HG03342 (cell line): ENCODE data around the gene LAMA3.

Experiments used
- ATAC-seq: cut with Tn5 transposase; IDR thresholded peaks from one replicate; pipeline ENCODE4 v1.9.1; 2021; ENCODE audit warnings: mild to moderate bottlenecking, moderate library complexity; ENCODE audit not compliant: unreplicated experiment

The LAMA3 gene

GRCh38 chr18:23870676-23871380 lies 181.6 kb downstream of the LAMA3 start:
- no peak for ATAC-seq

- peak; percentile 87 for ATAC-seq
Observed at GRCh38 chr18:23871410-23871809, 182.2 kb downstream of the LAMA3 start.

- ATAC-seq, result no peak
Observed at GRCh38 chr18:23872701-23873550, 183.7 kb downstream of the LAMA3 start.

GRCh38 chr18:23875966-23876895 lies 187.0 kb downstream of the LAMA3 start:
- no peak for ATAC-seq

GRCh38 chr18:23876921-23877320 lies 187.7 kb downstream of the LAMA3 start:
- ATAC-seq, result no peak

- ATAC-seq, result no peak
Observed at GRCh38 chr18:23877371-23877770, 188.1 kb downstream of the LAMA3 start.

- ATAC-seq, result no peak
Observed at GRCh38 chr18:23878336-23878900, 189.2 kb downstream of the LAMA3 start.

- no peak for ATAC-seq
Observed at GRCh38 chr18:23879126-23879525, 189.9 kb downstream of the LAMA3 start.

- ATAC-seq, result no peak
Observed at GRCh38 chr18:23879544-23879943, 190.3 kb downstream of the LAMA3 start.

GRCh38 chr18:23879966-23880565 lies 190.8 kb downstream of the LAMA3 start:
- ATAC-seq, result no peak

- ATAC-seq, result no peak
Observed at GRCh38 chr18:23880931-23881617, 191.8 kb downstream of the LAMA3 start.

- ATAC-seq, result no peak
Observed at GRCh38 chr18:23881778-23882177, 192.5 kb downstream of the LAMA3 start.

- no peak for ATAC-seq
Observed at GRCh38 chr18:23882616-23883276, 193.5 kb downstream of the LAMA3 start.

- ATAC-seq, result no peak
Observed at GRCh38 chr18:23883277-23883790, 194.1 kb downstream of the LAMA3 start.

- ATAC-seq, result no peak
Observed at GRCh38 chr18:23884681-23885375, 195.6 kb downstream of the LAMA3 start.

GRCh38 chr18:23885750-23886149 lies 196.5 kb downstream of the LAMA3 start:
- ATAC-seq, result no peak

- ATAC-seq, result no peak
Observed at GRCh38 chr18:23887035-23887434, 197.8 kb downstream of the LAMA3 start.

- no peak for ATAC-seq
Observed at GRCh38 chr18:23887493-23887892, 198.2 kb downstream of the LAMA3 start.
